Subcutaneous adipose tissue (tissue), 4 donors: ENCODE results near the gene APOM. TPM values are rescaled to one million over a fixed set of nuclear protein-coding genes. Genes with fewer than 3 reads are reported as not detected.

Experiments
- total RNA-seq, 4 donors: library from RNA; depleted of rRNA; stranded (reverse); fragments of >200 nt; gene quantifications; one replicate each; pipeline ENCODE4 v1.1.0, GENCODE V29; 2016
- TF ChIP-seq, protein P1 (sequence below): fragments of 450-650 bp; IDR thresholded peaks from one replicate; pipeline ENCODE4 v1.5.1; 2016; ENCODE audit warnings: low read depth, mild to moderate bottlenecking, control low read depth, antibody characterized with exemption, moderate library complexity

Gene APOM
- total RNA-seq, 4 donors from 2014 or later, result 1.5 to 4.4 (median 3.1) TPM

DNA sequence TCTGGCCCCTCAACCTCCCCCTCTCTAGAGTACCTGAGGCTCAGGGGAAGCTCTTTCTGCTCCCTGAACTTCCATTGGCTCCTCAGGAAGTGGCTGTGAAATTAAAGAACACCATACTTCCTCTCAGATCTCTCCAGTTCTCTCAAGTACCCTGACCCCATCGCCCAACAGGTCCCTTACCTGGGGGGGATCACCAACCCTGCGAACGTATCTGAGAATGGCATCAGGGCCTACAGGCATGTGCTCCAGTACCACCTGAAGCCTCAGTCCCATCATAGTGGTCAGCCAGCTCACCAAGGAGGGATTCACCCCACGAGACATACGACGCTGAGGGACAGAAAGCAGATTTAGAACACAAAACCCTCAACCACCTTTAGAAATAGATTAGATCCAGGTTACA is 15.1 kb upstream of the APOM start:
- TF ChIP-seq, protein P1, sequence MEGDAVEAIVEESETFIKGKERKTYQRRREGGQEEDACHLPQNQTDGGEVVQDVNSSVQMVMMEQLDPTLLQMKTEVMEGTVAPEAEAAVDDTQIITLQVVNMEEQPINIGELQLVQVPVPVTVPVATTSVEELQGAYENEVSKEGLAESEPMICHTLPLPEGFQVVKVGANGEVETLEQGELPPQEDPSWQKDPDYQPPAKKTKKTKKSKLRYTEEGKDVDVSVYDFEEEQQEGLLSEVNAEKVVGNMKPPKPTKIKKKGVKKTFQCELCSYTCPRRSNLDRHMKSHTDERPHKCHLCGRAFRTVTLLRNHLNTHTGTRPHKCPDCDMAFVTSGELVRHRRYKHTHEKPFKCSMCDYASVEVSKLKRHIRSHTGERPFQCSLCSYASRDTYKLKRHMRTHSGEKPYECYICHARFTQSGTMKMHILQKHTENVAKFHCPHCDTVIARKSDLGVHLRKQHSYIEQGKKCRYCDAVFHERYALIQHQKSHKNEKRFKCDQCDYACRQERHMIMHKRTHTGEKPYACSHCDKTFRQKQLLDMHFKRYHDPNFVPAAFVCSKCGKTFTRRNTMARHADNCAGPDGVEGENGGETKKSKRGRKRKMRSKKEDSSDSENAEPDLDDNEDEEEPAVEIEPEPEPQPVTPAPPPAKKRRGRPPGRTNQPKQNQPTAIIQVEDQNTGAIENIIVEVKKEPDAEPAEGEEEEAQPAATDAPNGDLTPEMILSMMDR, result no peak

DNA sequence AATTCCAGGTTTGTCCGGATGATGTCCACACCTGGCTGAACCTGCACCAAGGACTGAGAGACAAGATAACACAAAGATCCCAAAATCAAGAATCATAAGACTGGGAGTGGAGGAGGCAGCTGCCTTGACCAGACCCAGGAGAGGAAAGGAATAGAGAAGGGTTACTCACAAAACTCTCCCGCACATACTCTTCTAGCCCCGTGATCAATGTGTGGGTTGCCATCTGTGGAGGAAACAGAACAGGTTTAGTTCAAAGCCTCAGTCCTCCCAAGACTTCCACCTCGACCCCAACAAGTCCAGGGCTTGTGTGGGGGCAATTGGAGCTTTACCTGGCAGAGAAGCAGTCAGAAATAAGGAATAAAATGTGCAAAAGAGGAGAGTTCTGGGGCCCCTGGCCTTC is 14.3 kb upstream of the APOM start:
- TF ChIP-seq, protein P1, result no peak

DNA sequence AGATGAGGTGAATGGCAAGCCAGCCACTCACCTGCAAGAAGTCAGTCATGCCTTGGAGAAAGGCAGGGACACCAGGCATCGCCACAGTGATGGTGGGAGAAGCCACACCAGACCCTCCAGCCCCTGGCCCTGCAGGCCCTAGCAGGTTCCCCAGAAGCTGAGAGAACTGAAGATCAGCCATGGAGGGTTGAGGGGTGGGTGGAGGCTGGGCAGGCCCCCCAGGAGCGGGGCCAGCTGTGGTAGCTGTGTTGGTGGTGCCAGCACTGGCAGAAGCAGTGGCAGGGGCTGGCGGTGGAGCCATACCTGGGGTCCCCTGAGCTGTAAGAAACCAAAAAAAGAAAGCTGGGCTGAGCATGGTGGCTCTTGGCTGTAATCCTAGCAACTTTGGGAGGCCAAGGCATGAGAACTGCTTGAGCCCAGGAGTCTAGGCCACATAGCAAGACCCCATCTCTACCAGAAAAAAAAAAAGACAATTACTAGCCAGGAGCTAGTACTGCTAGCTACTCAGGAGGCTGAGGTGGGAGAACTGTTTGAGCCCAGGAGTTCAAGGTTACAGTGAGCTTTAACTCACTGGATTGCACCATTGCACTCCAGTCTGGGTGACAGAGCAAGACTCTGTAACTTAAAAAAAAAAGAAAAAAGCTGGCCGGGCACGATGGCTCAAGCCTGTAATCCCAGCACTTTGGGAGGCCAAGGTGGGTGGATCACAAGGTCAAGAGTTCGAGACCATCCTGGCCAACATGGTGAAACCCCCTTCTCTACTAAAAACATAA is 12.7 kb upstream of the APOM start:
- TF ChIP-seq, protein P1, result no peak

DNA sequence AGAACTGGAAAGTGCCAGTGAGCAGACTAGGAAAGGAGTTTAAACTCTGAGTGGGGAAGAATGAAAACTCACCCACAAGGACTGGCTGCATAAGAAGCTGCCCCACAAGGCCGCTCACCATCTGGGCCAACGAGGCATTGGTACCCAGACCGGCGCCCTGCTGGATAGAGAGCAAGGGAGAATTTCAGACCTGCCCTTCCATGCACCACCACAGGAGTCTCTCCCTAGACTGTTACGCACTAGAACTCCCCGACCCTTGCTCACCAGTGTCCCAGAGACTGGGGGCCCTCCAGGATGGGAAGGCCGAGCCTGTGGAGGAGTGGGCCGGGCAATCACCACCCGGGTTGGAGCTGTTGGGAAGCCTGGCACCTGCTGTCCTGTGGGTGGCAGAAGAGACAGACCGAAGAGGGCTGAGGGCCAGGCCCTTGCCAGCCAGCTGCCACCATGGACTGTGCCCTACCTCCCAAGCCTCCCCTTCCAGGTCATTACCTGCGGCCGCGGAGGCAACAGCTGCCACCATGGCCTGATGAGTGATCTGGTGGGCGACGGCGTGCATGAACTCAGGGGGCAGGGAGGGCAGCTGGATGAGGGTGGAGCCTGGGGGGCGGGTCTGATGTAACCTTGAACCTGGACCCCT is 11.8 kb upstream of the APOM start:
- TF ChIP-seq, protein P1, result no peak

DNA sequence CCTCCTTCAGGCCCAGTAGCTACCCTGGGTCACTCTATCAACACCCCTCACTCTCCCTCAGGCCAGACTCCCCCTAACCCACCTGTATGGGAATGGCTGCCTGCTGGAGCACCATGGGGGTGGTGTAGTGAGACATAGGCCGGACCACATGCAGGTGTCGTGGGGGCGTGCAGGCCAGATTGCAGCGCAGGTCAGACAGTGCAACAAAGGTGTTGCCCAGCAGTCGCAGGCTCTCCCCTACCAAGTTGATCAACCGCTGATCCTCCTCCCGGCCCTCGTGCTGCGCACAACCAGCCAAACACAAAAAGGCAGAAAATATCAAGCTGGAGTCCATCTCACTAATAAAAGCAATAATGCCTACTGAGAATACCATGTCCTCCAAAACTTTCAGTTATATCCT is 10.4 kb upstream of the APOM start:
- TF ChIP-seq, protein P1, result no peak

DNA sequence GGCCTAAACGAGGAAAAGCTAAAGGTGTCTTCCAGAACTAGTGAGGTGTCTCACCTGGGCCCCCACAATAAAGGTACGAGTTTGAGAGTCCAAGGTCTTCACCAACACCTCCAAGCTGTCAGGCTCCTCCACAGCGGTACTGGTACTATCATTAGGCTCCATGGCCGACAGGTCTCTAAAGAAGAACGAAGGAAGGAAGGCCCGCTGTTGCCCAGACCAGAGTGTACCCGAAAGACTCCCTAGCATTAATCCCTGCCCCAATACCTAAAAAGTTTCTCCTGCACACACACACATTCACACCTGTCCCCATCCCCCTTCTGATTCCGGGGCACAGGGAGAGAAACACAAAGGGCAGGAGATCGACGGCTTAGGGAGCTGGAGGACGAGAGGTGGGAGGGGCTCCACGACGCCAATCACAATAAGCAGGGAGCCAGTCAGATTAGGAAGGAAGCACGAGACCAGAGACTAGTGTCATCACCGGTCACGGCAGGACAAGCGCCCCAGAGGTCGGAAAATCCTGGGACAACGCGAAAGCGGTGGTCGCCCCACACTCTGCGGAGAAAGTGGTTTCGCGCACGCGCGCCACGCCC is 4.0 kb upstream of the APOM start:
- TF ChIP-seq, protein P1, result no peak
